Retinal pigment epithelial cell (primary cell): ENCODE data around the gene GPBP1L1.
"Not testable (repeated sequence)": the region's sequence is repeated elsewhere in the genome, so short reads cannot be mapped to it uniquely, and the experiment has no call there.

Experiments
- DNase-seq: peaks from one replicate; pipeline ENCODE4 v3.0.0-alpha.2; 2010; ENCODE audit warnings: low read depth
- H3K4me3 ChIP-seq: 2 replicates; pipeline ENCODE4 v1.5.1; 2011; ENCODE audit warnings: mild to moderate bottlenecking, low read length, control low read depth, moderate library complexity
- TF ChIP-seq, protein P1 (sequence below): conservative IDR thresholded peaks from 2 replicates; pipeline ENCODE4 v1.5.1; 2011; ENCODE audit warnings: low read depth, low read length, control low read depth, inconsistent platforms

GPBP1L1 gene, protein sequence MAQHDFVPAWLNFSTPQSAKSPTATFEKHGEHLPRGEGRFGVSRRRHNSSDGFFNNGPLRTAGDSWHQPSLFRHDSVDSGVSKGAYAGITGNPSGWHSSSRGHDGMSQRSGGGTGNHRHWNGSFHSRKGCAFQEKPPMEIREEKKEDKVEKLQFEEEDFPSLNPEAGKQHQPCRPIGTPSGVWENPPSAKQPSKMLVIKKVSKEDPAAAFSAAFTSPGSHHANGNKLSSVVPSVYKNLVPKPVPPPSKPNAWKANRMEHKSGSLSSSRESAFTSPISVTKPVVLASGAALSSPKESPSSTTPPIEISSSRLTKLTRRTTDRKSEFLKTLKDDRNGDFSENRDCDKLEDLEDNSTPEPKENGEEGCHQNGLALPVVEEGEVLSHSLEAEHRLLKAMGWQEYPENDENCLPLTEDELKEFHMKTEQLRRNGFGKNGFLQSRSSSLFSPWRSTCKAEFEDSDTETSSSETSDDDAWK

DNA sequence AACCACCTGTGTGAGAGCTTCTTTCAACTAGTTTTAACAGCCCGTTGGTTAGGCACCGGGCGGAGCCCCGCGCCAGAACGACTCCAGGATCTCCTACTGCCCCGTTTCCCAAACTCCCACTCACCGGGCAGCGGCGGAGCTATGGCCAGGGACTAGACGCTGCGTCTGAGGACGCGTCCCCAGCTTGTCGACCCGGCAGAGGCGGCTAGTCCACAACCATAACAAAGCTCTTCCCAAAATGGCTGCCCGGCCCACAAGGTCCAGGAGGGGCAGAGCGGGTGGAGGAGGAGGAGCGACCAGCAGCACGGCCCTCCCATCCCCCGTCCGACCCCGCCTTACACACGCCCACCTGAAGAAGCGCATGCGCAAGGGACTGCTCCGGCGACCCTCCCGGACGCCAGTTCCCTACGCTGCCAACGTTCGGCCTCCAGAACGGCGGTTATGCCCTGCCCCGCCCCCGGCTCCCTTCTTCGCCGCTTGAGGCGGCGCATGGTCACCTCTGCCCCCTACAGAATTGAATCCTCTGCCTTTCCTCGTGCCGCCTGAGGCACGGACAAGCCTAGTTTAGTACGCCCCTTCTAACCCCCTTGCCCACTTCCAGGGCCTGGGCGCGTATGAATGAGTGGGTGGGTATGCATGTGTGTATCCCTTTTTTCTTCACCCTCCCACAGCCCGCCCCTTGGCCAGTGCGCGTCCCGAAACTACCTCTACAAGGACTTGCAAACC lies at the start of gene GPBP1L1:
Gene GPBP1L1 (minus strand): TSS at position 246 of the 726 bp plus-strand sequence. CDS start 27,446 bp downstream, outside the sequence.
- TF ChIP-seq, protein P1, sequence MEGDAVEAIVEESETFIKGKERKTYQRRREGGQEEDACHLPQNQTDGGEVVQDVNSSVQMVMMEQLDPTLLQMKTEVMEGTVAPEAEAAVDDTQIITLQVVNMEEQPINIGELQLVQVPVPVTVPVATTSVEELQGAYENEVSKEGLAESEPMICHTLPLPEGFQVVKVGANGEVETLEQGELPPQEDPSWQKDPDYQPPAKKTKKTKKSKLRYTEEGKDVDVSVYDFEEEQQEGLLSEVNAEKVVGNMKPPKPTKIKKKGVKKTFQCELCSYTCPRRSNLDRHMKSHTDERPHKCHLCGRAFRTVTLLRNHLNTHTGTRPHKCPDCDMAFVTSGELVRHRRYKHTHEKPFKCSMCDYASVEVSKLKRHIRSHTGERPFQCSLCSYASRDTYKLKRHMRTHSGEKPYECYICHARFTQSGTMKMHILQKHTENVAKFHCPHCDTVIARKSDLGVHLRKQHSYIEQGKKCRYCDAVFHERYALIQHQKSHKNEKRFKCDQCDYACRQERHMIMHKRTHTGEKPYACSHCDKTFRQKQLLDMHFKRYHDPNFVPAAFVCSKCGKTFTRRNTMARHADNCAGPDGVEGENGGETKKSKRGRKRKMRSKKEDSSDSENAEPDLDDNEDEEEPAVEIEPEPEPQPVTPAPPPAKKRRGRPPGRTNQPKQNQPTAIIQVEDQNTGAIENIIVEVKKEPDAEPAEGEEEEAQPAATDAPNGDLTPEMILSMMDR: no peak
- DNase-seq: peak; percentile 89
- H3K4me3 ChIP-seq: peak within 1 kb of the TSS; percentile 98

DNA sequence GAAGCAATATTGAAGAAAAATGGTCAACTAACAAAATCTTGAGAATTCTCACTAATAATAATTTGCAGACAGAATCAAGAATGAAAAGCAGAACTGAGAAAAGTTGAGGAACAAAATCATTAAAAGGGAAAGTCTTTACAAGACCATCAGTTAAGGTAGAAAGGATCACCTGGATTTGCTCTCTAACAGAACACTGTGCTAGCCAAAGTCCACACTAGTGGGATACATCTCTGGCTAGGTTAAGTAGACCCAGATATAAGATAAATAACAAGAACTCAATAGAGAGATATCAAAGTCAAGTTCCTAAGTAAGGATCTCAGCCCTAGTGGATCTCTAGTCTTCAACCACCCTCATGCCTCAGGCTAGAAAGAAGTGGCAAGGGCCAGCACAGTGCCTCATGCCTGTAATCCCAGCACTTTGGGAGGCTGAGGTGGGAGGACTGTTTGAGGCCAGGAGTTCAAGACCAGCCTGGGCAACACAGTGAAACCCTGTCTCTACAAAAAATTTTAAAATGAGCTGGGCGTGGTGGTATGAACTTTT lies 44.5 kb upstream of the GPBP1L1 start:
- DNase-seq: no peak
- H3K4me3 ChIP-seq: no peak overlapping the region
- TF ChIP-seq, protein P1: no peak

DNA sequence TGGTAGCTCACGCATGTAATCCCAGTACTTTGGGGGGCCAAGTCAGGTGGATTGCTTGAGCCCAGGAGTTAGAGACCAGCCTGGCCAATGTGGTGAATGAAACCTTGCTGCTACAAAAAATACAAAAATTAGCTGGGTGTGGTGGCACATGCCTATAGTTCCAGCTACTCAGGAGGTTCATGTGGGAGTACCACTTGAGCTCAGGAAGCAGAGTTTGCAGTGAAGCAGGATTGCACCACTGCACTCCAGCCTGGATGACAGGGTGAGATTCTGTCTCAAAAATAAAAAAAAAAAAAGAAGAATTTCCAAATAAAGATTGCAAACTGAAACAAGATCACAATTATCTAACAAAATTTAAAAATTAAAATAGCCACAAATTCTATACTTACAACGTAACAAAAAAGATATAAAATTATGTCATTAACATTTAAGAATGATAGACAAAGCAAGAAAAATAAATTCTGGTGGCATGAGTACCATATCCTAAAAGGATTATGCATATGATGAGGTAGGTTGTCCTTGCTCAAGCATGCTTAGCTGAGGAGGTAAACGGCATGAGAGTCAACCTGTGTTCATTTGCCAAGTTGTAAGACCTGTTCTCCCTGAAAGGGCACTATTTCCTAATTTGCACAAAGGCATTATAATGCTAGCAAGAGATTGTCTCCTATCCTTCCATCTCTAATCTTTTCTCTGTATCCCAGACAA lies 43.9 kb upstream of the GPBP1L1 start:
- no peak overlapping the region for H3K4me3 ChIP-seq
- DNase-seq: no peak
- TF ChIP-seq, protein P1: no peak

DNA sequence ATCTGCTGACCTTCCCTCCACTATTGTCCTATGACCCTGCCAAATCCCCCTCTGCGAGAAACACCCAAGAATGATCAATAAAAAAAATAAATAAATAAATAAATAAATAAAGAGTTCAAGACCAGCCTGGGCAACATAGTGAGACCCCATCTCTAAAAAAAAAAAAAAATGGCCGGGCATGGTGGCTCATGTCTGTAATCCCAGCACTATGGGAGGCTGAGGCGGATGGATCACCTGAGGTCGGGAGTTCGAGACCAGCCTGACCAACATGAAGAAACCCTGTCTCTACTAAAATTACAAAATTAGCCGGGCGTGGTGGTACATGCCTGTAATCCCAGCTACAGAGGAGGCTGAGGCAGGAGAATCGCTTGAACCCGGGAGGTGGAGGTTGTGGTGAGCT lies 39.7 kb upstream of the GPBP1L1 start:
- not testable (repeated sequence) for H3K4me3 ChIP-seq, DNase-seq

DNA sequence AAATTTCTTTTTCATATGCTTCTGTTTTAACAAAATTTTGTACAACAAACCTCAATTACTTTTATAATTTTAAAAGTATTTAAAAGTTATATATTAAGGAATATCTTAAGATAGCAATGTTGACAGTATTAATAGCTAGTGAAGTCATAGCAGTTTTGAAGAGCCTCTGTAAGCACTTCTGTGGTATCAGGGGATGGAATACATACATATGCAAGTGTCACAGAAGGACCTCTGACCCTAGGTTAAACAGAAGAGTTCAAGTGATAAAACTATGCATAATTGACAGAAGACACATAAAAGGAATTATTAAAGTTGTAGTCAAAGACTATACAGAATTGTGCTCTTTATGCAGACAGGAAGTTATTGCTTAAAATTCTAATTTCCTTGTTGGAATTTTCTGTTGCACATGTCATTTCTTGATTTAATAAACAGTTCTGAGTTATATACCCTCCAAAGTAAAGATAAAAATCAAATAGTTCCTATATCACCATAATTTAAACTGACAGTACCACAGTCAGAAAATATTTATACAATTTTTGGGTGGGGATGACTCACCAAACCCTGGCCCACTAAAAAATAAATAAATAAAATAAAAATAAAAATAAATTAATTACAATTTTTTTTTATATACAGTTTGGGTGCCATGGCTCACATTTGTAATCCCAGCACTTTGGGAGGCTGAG lies 37.1 kb upstream of the GPBP1L1 start:
- no peak overlapping the region for H3K4me3 ChIP-seq
- DNase-seq: no peak
- TF ChIP-seq, protein P1: no peak

DNA sequence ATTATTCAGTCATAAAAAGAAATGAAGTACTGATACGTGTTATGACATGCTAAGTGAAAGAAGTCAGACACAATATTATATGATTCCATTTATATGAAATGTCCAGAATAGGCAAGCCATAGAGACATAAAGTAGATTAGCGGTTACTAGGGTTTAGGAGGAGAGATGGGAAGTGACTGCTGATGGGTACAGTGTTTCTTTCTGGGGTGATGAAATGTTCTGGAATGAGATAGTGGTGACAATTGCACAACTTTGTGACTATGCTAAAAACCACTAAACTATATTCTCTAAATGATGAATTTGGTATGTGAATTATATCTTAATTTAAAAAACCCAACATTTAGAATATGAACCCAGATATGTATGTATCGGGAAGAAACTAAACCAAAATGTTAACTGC lies 36.5 kb upstream of the GPBP1L1 start:
- H3K4me3 ChIP-seq: no peak overlapping the region
- no peak for DNase-seq
- TF ChIP-seq, protein P1: no peak
